Astrocyte (in vitro differentiated cells and primary cell): ENCODE results near the gene COL4A5. TPM values are rescaled to one million over a fixed set of nuclear protein-coding genes. Genes with fewer than 3 reads are reported as not detected.
A peak's percentile ranks its signal among the peaks of the same experiment; 100 is the strongest.

Experiments
- DNase-seq: peaks from one replicate; pipeline ENCODE4 v3.0.0-alpha.2; 2010; ENCODE audit warnings: low read depth
- FAIRE-seq: peaks from 2 replicates; lab custom pipeline; 2011; peaks lifted over from hg19 to GRCh38; lab: Jason Lieb, UNC
- H2AFZ ChIP-seq: 2 replicates; pipeline ENCODE4 v1.6.0; 2012; ENCODE audit warnings: low read depth, low read length, inconsistent platforms
- H3K27ac ChIP-seq: 2 replicates; pipeline ENCODE4 v1.5.1; 2011; ENCODE audit warnings: low read depth, low read length, inconsistent platforms
- H3K27me3 ChIP-seq: 2 replicates; pipeline ENCODE4 v1.6.0; 2011; ENCODE audit warnings: low read length, inconsistent platforms; ENCODE audit not compliant: insufficient read depth
- H3K36me3 ChIP-seq: 2 replicates; pipeline ENCODE4 v1.5.1; 2011; ENCODE audit warnings: low read length, inconsistent platforms; ENCODE audit not compliant: insufficient read depth
- H3K4me1 ChIP-seq: 2 replicates; pipeline ENCODE4 v1.5.1; 2011; ENCODE audit warnings: low read length, inconsistent platforms; ENCODE audit not compliant: insufficient read depth
- H3K4me2 ChIP-seq: 2 replicates; pipeline ENCODE4 v1.6.0; 2012; ENCODE audit warnings: low read length, inconsistent platforms
- H3K4me3 ChIP-seq: 2 replicates; pipeline ENCODE4 v1.5.1; 2011; ENCODE audit warnings: low read depth, mild to moderate bottlenecking, low read length, inconsistent platforms; ENCODE audit not compliant: insufficient read depth
- H3K79me2 ChIP-seq: 2 replicates; pipeline ENCODE4 v1.6.0; 2012; ENCODE audit warnings: mild to moderate bottlenecking, low read length, inconsistent platforms; ENCODE audit not compliant: insufficient read depth
- H3K9ac ChIP-seq: 2 replicates; pipeline ENCODE4 v1.6.0; 2012; ENCODE audit warnings: mild to moderate bottlenecking, low read length, inconsistent platforms
- H3K9me3 ChIP-seq: 2 replicates; pipeline ENCODE4 v1.5.1; 2012; ENCODE audit warnings: low read depth, mild to moderate bottlenecking, low read length, inconsistent platforms; ENCODE audit not compliant: insufficient read depth
- H4K20me1 ChIP-seq: 2 replicates; pipeline ENCODE4 v1.6.0; 2012; ENCODE audit warnings: low read length, inconsistent platforms; ENCODE audit not compliant: insufficient read depth
- H3K27ac Mint-ChIP-seq: one replicate; pipeline ENCODE4 v1.8.0; 2021; ENCODE audit warnings: mild to moderate bottlenecking, mixed read lengths; ENCODE audit not compliant: unreplicated experiment
- H3K27me3 Mint-ChIP-seq: one replicate; pipeline ENCODE4 v1.8.0; 2021; ENCODE audit warnings: low read depth, mixed read lengths; ENCODE audit not compliant: unreplicated experiment
- H3K36me3 Mint-ChIP-seq: one replicate; pipeline ENCODE4 v1.8.0; 2021; ENCODE audit warnings: low read depth, mixed read lengths; ENCODE audit not compliant: unreplicated experiment
- H3K4me1 Mint-ChIP-seq: one replicate; pipeline ENCODE4 v1.8.0; 2021; ENCODE audit warnings: low read depth, mixed read lengths; ENCODE audit not compliant: unreplicated experiment
- H3K4me3 Mint-ChIP-seq: one replicate; pipeline ENCODE4 v1.8.0; 2021; ENCODE audit warnings: mild to moderate bottlenecking, moderate library complexity, mixed read lengths; ENCODE audit not compliant: unreplicated experiment
- H3K9me3 Mint-ChIP-seq: one replicate; pipeline ENCODE4 v1.8.0; 2021; ENCODE audit warnings: mild to moderate bottlenecking, mixed read lengths; ENCODE audit not compliant: unreplicated experiment
- CTCF ChIP-seq: IDR thresholded peaks from 2 replicates; pipeline ENCODE4 v1.5.1; 2011; ENCODE audit warnings: low read depth, mild to moderate bottlenecking, inconsistent platforms, low read length, moderate library complexity; ENCODE audit not compliant: insufficient read depth
- EZH2 ChIP-seq: IDR thresholded peaks from 2 replicates; pipeline ENCODE4 v1.6.1; 2012; ENCODE audit warnings: mild to moderate bottlenecking, low read length, inconsistent platforms; ENCODE audit not compliant: insufficient read depth
- total RNA-seq: library from RNA; stranded (reverse); gene quantifications from 2 replicates; pipeline ENCODE4 v1.2.1, GENCODE V29; 2021

Gene COL4A5
- total RNA-seq, 1 donor from 2014 or later, result 57.1 TPM

GRCh38 chrX:108641589-108642272 is 202.1 kb downstream of the COL4A5 start:
- Histone ChIP-seq H3K9ac (no peak overlapping the region), H3K4me3 (no peak overlapping the region), H3K4me1 (no peaks in the 10 kb centered on the region), H3K9me3 (no peaks in the 10 kb centered on the region), H3K27ac (no peak overlapping the region), H4K20me1 (no peaks in the 10 kb centered on the region), H2AFZ (no peak overlapping the region), H3K4me2 (no peak overlapping the region), H3K36me3 (no peaks in the 10 kb centered on the region), H3K79me2 (no peaks in the 10 kb centered on the region), H3K27me3 (no peaks in the 10 kb centered on the region)
- Mint-ChIP-seq H3K4me1 (no peaks in the 10 kb centered on the region), H3K36me3 (peaks cover 10% of the 10 kb centered on the region), H3K27me3 (no peaks in the 10 kb centered on the region), H3K9me3 (peaks cover 5% of the 10 kb centered on the region), H3K27ac (no peak overlapping the region), H3K4me3 (no peak overlapping the region)
- no peak for FAIRE-seq
- TF ChIP-seq CTCF (no peak), EZH2 (no peak)
- DNase-seq, result no peak

GRCh38 chrX:108642273-108642628 is 202.6 kb downstream of the COL4A5 start:
- no peaks in the 10 kb centered on the region for H4K20me1 ChIP-seq
- Mint-ChIP-seq H3K9me3 (peaks cover 4% of the 10 kb centered on the region), H3K27ac (no peak overlapping the region), H3K27me3 (no peaks in the 10 kb centered on the region), H3K4me3 (no peak overlapping the region), H3K36me3 (peaks cover 10% of the 10 kb centered on the region), H3K4me1 (no peaks in the 10 kb centered on the region)
- no peak overlapping the region for H2AFZ ChIP-seq
- DNase-seq (no peak), FAIRE-seq (no peak)
- H3K27ac ChIP-seq, result no peak overlapping the region
- no peaks in the 10 kb centered on the region for H3K36me3 ChIP-seq
- H3K4me3 ChIP-seq, result no peak overlapping the region
- no peaks in the 10 kb centered on the region for H3K79me2 ChIP-seq
- no peak overlapping the region for H3K9ac ChIP-seq
- H3K27me3 ChIP-seq, result no peaks in the 10 kb centered on the region
- no peak overlapping the region for H3K4me2 ChIP-seq
- no peaks in the 10 kb centered on the region for H3K9me3 ChIP-seq
- TF ChIP-seq EZH2 (no peak), CTCF (no peak)
- H3K4me1 ChIP-seq, result no peaks in the 10 kb centered on the region

- no peak for TF ChIP-seq CTCF
- TF ChIP-seq EZH2, result no peak
- Histone ChIP-seq H3K36me3 (no peaks in the 10 kb centered on the region), H3K4me2 (no peak overlapping the region), H3K4me3 (no peak overlapping the region), H3K27me3 (no peaks in the 10 kb centered on the region), H3K4me1 (no peaks in the 10 kb centered on the region), H3K27ac (no peak overlapping the region), H3K9me3 (no peaks in the 10 kb centered on the region), H4K20me1 (no peaks in the 10 kb centered on the region), H3K9ac (no peak overlapping the region), H2AFZ (no peak overlapping the region), H3K79me2 (no peaks in the 10 kb centered on the region)
- DNase-seq (no peak), FAIRE-seq (peak; percentile 86)
- Mint-ChIP-seq H3K36me3 (no peaks in the 10 kb centered on the region), H3K4me3 (no peak overlapping the region), H3K4me1 (no peaks in the 10 kb centered on the region), H3K27me3 (no peaks in the 10 kb centered on the region), H3K27ac (no peak overlapping the region), H3K9me3 (no peaks in the 10 kb centered on the region)
Measured at GRCh38 chrX:108664701-108665100, 225.1 kb downstream of the COL4A5 start.
